Activated CD4-positive, CD25-positive, alpha-beta regulatory T cell treated with anti-CD3 and anti-CD28 coated beads, Interleukin-2, amount 50 U/mL, for 16 hours (primary cell): ENCODE results near the gene TCHH.

Source experiments
- DNase-seq: peaks from one replicate; pipeline ENCODE4 v3.0.0-alpha.2; 2020; ENCODE audit warnings: low read depth, low spot score

TCHH gene

GRCh38 chr1:152061952-152062351, 53.3 kb downstream of the TCHH start:
- DNase-seq = no peak
